ENCODE results near the gene SETBP1.

- TF ChIP-seq REST (IDR thresholded peaks at IDR 0.05; ENCODE audit: insufficient read depth in 1 of 2, low read depth in 2 of 2, low read length in 1 of 2) = no peak
- no peak for TF ChIP-seq CTCF (IDR thresholded peaks at IDR 0.05)
- TF ChIP-seq POLR2AphosphoS5 (IDR thresholded peaks at IDR 0.05; ENCODE audit: low read depth, low read length) = no peak
These were observed 308.3 kb downstream of the SETBP1 start for GRCh38 chr18:44988821-44989587.
